GM19438 (cell line): ENCODE results near the gene FAM3A.
"Not testable (repeated sequence)": the region's sequence is repeated elsewhere in the genome, so short reads cannot be mapped to it uniquely, and the experiment has no call there.

ENCODE experiments used
- ATAC-seq: cut with Tn5 transposase; IDR thresholded peaks from one replicate; pipeline ENCODE4 v1.9.1; 2021; ENCODE audit warnings: low read depth; ENCODE audit not compliant: unreplicated experiment

Gene FAM3A

DNA sequence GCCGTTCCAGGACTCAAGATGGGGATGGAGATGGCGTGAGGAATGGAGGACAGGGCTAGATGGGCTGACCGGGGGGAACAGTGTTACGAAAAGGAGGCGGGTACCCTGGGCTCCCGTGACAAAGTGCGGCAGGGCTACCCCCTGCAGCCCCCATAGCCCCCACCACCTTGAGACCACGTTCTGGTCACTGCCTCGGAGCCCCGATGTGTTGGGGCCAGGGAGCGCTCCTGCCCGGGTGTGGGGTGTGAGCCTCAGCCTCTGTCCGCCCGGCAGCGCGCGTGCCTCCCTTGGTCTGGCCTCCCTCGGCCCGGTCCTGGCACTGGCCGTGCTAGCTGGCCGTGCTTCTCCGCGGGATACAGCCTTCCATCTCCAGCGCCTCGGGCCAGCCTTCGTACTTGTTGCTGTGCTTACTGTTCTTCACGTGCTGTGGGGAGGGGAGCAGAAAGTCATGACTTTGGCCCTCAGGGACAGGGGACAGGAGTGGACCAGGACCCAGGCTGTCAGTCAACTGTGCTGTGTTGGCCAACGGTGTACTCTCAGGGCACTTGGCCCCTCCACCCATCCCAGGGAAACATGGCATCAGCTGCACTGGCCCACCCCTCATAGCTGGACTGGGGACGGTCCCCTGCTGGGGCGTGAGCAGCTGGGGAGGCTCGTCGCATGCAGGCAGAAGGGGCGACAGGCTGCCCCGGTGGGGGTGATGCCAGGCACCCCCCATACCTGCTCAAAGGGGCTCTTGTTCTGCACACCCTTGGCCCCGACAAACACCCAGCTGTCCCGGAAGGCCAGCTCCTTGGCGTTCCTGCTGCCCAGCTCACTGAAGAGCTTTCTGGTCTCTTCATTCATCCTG lies 9.3 kb downstream of the FAM3A start:
- ATAC-seq = no peak

DNA sequence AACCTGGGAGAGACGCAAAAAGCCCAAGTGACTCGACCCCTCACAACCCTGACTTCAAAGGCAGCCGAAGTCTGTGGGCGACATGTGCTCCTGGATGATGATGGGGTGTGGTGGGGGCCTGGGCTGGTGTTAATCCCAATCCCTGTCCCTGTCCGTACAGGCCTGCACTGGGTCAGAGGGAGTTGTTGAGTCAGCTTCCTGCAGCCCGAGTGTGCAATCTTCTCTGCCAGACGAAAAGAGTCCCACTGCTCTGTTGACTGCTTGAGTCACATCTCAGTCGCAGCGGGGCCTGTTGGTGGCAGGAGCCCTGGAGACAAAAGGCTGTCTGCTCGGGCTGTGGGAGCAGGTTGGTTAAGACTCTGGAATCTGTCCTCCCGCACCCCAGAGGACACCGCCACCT lies 10.3 kb downstream of the FAM3A start:
- ATAC-seq = no peak

DNA sequence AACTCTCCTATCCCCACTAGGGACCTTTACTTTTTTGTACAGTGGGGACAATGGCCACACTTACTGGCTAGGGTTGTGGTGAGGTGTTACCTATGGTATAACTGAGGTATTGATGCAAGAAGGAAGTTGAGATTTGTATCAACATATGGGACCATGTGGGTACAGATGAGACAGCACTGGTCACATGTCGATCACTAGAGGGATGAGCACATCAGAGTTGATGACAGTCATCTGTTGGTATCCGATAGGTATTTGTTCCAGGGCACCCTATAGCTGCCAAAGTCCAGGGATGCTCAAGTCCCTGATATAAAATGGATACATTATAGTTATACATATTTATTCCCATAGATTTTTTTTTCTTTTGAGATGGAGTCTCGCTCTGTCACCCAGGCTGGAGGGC lies 13.0 kb downstream of the FAM3A start:
- ATAC-seq = no peak

GRCh38 chrX:154502098-154502497 lies 13.9 kb downstream of the FAM3A start:
- no peak for ATAC-seq

GRCh38 chrX:154501423-154501822 lies 14.6 kb downstream of the FAM3A start:
- ATAC-seq = not testable (repeated sequence)

DNA sequence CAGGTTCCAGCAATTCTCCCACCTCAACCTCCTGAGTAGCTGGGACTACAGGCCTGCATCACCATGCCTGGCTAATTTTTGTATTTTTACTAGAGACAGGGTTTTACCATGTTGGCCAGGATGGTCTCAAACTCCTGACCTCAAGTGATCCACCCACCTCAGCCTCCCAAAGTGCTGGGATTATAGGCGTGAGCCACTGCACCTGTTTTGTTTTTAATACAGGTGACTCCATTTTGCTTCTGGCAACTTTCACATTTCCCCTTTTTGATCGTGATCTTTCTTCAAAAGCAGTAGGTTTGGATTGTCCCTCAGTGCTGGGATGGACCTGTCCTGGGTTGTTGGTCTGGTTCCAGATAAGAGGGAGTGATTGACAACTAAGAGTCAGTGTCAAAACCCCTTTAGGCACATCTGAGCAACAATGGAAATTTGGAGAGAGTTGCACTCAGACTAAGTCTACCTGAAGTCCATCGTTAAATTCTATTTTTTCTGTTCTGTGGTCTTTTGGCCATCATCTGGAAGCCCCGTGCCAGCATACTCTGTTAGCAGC lies 19.4 kb downstream of the FAM3A start:
- ATAC-seq = not testable (repeated sequence)

GRCh38 chrX:154495472-154495922 lies 20.5 kb downstream of the FAM3A start:
- no peak for ATAC-seq

DNA sequence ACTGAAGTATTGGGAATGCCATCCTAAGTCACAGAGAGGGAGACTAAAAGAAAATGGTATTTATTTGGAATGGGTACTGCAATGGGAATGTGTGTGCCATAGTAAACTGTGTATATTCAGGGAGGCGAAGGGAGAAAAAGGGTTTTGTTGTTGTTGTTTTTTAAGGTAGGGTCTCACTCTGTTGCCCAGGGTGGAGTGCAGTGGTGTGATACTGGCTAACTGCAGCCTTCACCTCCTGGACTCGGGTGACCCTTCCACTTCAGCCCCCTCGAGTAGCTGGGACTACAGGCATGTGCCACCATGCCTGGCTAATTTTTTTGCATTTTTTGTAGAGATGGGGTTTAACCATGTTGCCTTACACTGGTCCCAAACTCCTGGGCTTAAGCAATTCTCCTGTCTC lies 21.3 kb downstream of the FAM3A start:
- ATAC-seq = no peak

GRCh38 chrX:154490414-154491083 lies 25.5 kb downstream of the FAM3A start, which contains the start of gene SLC10A3:
Gene SLC10A3 (minus strand): TSS chrX:154490629. CDS start chrX:154488940, 1,689 bp downstream.
- ATAC-seq = peak; percentile 78

- peak; percentile 23 for ATAC-seq
Observed at GRCh38 chrX:154490021-154490413, 26.0 kb downstream of the FAM3A start.

- ATAC-seq = no peak
Observed at GRCh38 chrX:154489182-154489581, 26.9 kb downstream of the FAM3A start.

GRCh38 chrX:154488336-154489075 lies 27.5 kb downstream of the FAM3A start:
- no peak for ATAC-seq

DNA sequence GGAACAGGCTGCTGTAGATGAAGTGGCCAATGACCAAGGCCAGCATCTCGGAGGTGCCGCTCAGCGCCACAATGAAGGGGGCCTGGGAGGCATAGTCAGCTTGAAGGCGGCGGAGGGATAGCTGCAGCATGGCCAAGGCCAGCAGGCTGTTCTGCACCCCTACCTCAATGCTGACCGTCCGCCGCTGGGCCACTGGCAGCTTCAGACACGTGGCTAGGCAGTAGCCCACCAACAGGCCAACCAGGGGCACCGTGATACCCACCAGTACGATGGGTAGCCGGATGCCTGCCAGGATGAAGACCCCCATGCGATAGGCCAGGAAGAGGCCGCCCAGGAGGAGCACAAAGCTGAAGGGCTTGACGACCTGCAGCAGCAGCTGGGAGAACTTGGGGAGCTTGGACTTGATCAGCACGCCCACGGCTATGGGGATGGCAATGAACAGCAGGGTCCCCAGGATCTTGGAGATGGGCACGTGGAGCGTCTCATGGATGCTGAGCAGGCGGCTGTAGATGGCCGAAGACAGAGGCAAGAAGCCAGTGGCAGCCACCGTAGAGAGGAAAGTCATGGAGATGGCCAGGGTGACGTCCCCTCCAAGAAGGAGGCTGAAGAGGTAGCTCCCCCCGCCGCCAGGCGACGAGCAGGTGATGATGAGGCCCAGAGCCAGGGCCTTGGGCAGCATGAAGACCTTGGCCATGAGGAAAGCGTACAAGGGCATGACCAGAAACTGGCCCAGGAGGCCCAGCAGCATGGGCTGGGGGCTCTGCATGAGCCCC lies 28.3 kb downstream of the FAM3A start:
- no peak for ATAC-seq

- no peak for ATAC-seq
Observed at GRCh38 chrX:154486396-154487207, 29.4 kb downstream of the FAM3A start, which contains the start of gene UBL4A. Gene UBL4A (minus strand): TSS chrX:154486615. CDS start chrX:154486584, 31 bp downstream.

- ATAC-seq = no peak
Observed at GRCh38 chrX:154486052-154486395, 30.0 kb downstream of the FAM3A start.

DNA sequence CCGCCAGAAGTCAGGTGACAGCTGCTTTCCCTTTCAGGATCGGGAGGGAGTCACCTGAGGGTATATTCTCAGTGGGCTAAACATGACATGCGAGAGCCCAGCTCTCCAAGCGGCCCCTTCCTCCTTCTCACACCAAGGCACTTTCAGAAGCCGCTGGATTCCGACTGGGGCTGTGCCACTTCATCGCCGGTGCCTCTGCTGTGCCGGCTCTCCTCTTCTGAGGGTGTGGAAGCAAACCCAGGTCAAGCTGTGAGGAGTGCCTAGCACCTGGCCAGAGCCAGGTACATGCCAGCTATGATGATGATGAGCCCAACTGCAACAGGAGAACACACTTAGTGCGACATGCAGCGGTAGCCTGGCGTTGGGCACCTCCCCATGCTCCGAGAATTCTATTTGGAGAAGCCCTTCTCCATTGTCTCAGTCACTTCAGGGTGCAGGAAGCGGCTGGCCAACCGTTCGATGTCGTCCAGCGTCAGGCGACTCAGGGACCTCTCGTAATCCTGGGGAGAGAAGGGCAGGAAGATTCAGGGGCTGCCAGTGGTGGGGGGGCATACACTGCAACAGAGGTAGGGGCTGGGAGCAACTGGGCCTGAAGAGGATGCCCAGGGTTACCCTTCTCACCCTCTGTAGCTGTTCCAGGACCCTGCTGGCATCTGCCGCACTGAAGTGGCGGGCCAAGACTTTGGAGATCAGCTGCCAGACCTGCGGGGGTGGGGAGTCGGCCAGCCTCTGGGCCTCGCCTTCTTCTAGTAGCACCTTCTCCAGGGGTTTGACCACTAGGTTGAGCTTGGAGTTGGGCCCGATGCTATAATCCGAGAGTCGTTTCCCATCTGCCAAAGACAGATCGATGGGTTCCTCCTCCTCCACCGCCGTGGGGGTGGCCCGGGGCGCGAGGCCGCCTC lies 30.6 kb downstream of the FAM3A start:
- no peak for ATAC-seq

- ATAC-seq = no peak
Observed at GRCh38 chrX:154484255-154485149, 31.5 kb downstream of the FAM3A start.
